ENCODE results near the gene F3. TPM values are rescaled to one million over a fixed set of nuclear protein-coding genes. Genes with fewer than 3 reads are reported as not detected.
A peak's percentile ranks its signal among the peaks of the same experiment; 100 is the strongest.

The F3 gene
- total and polyA plus RNA-seq, 2 of the 13 experiments (the other 11 are each of a cell fraction or from before 2014, with no cell fraction given), result 5.8 to 9.0 TPM

DNA sequence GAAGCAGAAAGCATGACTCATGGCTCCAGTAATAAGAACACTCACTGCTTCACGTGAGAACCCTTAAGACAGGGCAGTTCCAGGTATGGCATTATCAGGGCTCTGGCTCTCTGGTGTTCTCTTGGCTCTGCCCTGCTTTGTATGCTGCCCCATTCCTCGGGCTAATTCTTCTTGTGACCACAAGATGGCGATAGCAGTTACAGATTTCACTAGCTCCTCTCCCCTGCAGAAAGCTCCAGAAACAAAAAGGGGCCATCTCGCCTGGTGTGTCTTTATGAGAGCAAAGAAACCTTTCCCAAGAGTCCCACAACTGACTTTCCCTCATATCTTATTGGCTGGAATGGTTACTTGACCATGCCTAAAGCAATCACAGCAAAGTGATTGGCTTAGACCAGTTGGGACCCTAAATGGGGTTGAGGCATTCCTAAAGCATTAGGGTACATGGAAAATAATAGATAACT, 60.1 kb downstream of the F3 start:
- H3K27ac ChIP-seq (ENCODE audit: extremely low read length, insufficient read depth, low read length), result no peak overlapping the region
- peaks cover 4 to 55% of the 10 kb centered on the region in 2 experiments for H3K36me3 ChIP-seq (replicated peaks in 1 of 2; ENCODE audit: control insufficient read depth in 1 of 2, insufficient read depth in 2 of 2, low read length in 2 of 2)
- H3K4me1 ChIP-seq (ENCODE audit: insufficient read depth, low read length), result no peaks in the 10 kb centered on the region; the same call in 1 of the 2 replicates
- H3K9ac ChIP-seq (ENCODE audit: insufficient read depth, low read depth, low read length), result no peak overlapping the region
- no peaks in the 10 kb centered on the region for H3K9me3 ChIP-seq (ENCODE audit: low read length)
- H3K4me3 ChIP-seq (replicated peaks in 1 of 3; ENCODE audit: insufficient read depth in 1 of 3, low read depth in 2 of 3, low read length in 3 of 3), result no peak overlapping the region
- ATAC-seq (peak; percentile 95), FAIRE-seq (no peak), DNase-seq (ENCODE audit: low spot score) (peak; percentile 62)
- H2AFZ ChIP-seq (ENCODE audit: low read length), result no peak overlapping the region
- no TSS peak for BruUV-seq (replicated peaks)
- CTCF ChIA-PET (ENCODE audit: low intra/inter-chr PET ratio, low total read pairs), result interaction anchor here (1.0 to 2.2 kb wide), 2 partner anchors 118 to 324 kb away, joined by 3 to 13 read pairs; no protein-coding TSS in a partner anchor
- POLR2A ChIA-PET, result no interaction called here
- in situ Hi-C loops (cut with HindIII; ENCODE audit: extremely low pct_ligation_motif_present, low pct_unique_long_range_greater_than_20kb) (loop anchor here (10.0 kb wide), 1 partner anchor 323 kb away; no protein-coding TSS in a partner anchor), intact Hi-C loops (cut with micrococcal nuclease; ENCODE audit: unreplicated experiment) (loop anchor here (2.0 kb wide), 1 partner anchor 323 kb away; no protein-coding TSS in a partner anchor)
- no peaks in the 10 kb centered on the region for H3K27me3 ChIP-seq (ENCODE audit: control insufficient read depth in 1 of 2, insufficient read depth in 2 of 2, low read length in 2 of 2)
- H3K4me2 ChIP-seq (ENCODE audit: low read depth, low read length), result no peak overlapping the region
- no peaks in the 10 kb centered on the region for H4K20me1 ChIP-seq (ENCODE audit: insufficient read depth, low read length)
- H3K79me2 ChIP-seq (ENCODE audit: insufficient read depth, low read length), result no peaks in the 10 kb centered on the region
- WGBS (ENCODE audit: low lambda C conversion rate), result 20% methylated on average over 4 of the region's 4 CpGs
- TF ChIP-seq SMC3 (IDR thresholded peaks at IDR 0.05; ENCODE audit: low read length) (peak; percentile 57; the same call in 1 of the 2 replicates), HNF4G (IDR thresholded peaks at IDR 0.05; ENCODE audit: borderline replicate concordance, low read depth, low read length) (no peak), HNF4G (CRISPR knock-in tag; IDR thresholded peaks at IDR 0.05; ENCODE audit: borderline replicate concordance, low read depth) (no peak), HNRNPLL (IDR thresholded peaks at IDR 0.05; ENCODE audit: low read depth, low read length, poor library complexity, severe bottlenecking) (no peak), SMAD1 (CRISPR knock-in tag; IDR thresholded peaks at IDR 0.05; ENCODE audit: borderline replicate concordance, low read depth) (no peak), RBM22 (optimal IDR thresholded peaks at IDR 0.05; ENCODE audit: low read length) (peak; percentile 77), STAG1 (CRISPR knock-in tag; IDR thresholded peaks at IDR 0.05) (peak; percentile 65), KDM2A (CRISPR knock-in tag; IDR thresholded peaks at IDR 0.05; ENCODE audit: borderline replicate concordance, low read depth) (no peak), KDM1A (CRISPR knock-in tag; IDR thresholded peaks at IDR 0.05) (no peak), ZNF75D (CRISPR knock-in tag; IDR thresholded peaks at IDR 0.05; ENCODE audit: borderline replicate concordance) (no peak), SNRNP70 (IDR thresholded peaks at IDR 0.05; ENCODE audit: low read depth, low read length) (no peak)
- TF ChIP-seq, protein P1, sequence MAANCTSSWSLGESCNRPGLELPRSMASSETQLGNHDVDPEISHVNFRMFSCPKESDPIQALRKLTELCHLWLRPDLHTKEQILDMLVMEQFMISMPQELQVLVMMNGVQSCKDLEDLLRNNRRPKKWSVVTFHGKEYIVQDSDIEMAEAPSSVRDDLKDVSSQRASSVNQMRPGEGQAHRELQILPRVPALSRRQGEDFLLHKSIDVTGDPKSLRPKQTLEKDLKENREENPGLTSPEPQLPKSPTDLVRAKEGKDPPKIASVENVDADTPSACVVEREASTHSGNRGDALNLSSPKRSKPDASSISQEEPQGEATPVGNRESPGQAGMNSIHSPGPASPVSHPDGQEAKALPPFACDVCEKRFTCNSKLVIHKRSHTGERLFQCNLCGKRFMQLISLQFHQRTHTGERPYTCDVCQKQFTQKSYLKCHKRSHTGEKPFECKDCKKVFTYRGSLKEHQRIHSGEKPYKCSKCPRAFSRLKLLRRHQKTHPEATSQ (CRISPR knock-in tag; IDR thresholded peaks at IDR 0.05; ENCODE audit: borderline replicate concordance), result no peak
- TF ChIP-seq, protein P2, sequence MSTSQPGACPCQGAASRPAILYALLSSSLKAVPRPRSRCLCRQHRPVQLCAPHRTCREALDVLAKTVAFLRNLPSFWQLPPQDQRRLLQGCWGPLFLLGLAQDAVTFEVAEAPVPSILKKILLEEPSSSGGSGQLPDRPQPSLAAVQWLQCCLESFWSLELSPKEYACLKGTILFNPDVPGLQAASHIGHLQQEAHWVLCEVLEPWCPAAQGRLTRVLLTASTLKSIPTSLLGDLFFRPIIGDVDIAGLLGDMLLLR (CRISPR knock-in tag; IDR thresholded peaks at IDR 0.05), result no peak
- TF ChIP-seq, protein P3, sequence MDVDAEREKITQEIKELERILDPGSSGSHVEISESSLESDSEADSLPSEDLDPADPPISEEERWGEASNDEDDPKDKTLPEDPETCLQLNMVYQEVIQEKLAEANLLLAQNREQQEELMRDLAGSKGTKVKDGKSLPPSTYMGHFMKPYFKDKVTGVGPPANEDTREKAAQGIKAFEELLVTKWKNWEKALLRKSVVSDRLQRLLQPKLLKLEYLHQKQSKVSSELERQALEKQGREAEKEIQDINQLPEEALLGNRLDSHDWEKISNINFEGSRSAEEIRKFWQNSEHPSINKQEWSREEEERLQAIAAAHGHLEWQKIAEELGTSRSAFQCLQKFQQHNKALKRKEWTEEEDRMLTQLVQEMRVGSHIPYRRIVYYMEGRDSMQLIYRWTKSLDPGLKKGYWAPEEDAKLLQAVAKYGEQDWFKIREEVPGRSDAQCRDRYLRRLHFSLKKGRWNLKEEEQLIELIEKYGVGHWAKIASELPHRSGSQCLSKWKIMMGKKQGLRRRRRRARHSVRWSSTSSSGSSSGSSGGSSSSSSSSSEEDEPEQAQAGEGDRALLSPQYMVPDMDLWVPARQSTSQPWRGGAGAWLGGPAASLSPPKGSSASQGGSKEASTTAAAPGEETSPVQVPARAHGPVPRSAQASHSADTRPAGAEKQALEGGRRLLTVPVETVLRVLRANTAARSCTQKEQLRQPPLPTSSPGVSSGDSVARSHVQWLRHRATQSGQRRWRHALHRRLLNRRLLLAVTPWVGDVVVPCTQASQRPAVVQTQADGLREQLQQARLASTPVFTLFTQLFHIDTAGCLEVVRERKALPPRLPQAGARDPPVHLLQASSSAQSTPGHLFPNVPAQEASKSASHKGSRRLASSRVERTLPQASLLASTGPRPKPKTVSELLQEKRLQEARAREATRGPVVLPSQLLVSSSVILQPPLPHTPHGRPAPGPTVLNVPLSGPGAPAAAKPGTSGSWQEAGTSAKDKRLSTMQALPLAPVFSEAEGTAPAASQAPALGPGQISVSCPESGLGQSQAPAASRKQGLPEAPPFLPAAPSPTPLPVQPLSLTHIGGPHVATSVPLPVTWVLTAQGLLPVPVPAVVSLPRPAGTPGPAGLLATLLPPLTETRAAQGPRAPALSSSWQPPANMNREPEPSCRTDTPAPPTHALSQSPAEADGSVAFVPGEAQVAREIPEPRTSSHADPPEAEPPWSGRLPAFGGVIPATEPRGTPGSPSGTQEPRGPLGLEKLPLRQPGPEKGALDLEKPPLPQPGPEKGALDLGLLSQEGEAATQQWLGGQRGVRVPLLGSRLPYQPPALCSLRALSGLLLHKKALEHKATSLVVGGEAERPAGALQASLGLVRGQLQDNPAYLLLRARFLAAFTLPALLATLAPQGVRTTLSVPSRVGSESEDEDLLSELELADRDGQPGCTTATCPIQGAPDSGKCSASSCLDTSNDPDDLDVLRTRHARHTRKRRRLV (CRISPR knock-in tag; IDR thresholded peaks at IDR 0.05), result no peak
- TF ChIP-seq, protein P4, sequence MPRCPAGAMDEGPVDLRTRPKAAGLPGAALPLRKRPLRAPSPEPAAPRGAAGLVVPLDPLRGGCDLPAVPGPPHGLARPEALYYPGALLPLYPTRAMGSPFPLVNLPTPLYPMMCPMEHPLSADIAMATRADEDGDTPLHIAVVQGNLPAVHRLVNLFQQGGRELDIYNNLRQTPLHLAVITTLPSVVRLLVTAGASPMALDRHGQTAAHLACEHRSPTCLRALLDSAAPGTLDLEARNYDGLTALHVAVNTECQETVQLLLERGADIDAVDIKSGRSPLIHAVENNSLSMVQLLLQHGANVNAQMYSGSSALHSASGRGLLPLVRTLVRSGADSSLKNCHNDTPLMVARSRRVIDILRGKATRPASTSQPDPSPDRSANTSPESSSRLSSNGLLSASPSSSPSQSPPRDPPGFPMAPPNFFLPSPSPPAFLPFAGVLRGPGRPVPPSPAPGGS (CRISPR knock-in tag; IDR thresholded peaks at IDR 0.05), result no peak
